ENCODE measurements around the gene NR3C1.

The NR3C1 gene

GRCh38 chr5:143399616-143400540 lies 3.6 kb downstream of the NR3C1 start:
- FAIRE-seq (peak; percentile 28), DNase-seq (ENCODE audit: insufficient read length, low spot score) (no peak)

GRCh38 chr5:143398451-143399237 lies 4.8 kb downstream of the NR3C1 start:
- DNase-seq (ENCODE audit: insufficient read length, low spot score) (no peak), FAIRE-seq (peak; percentile 44)

GRCh38 chr5:143398053-143398355 lies 5.5 kb downstream of the NR3C1 start:
- DNase-seq (ENCODE audit: insufficient read length, low spot score), result no peak

GRCh38 chr5:143397302-143398052 lies 6.0 kb downstream of the NR3C1 start:
- FAIRE-seq, result peak; percentile 49
- no peak for DNase-seq (ENCODE audit: insufficient read length, low spot score)

More at GRCh38 chr5:143398053-143398355, 5.5 kb downstream of the NR3C1 start:
- FAIRE-seq, result no peak

GRCh38 chr5:143396353-143396940 lies 7.0 kb downstream of the NR3C1 start:
- peak; percentile 66 for FAIRE-seq
- no peak for DNase-seq (ENCODE audit: insufficient read length, low spot score)

- FAIRE-seq, result peak; percentile 42
- no peak for DNase-seq (ENCODE audit: insufficient read length, low spot score)
These were observed 7.7 kb downstream of the NR3C1 start for GRCh38 chr5:143395638-143396352.

- FAIRE-seq (no peak), DNase-seq (ENCODE audit: insufficient read length, low spot score) (no peak)
These were observed 10.0 kb downstream of the NR3C1 start for GRCh38 chr5:143393524-143393923.

GRCh38 chr5:143390941-143391340 lies 12.5 kb downstream of the NR3C1 start:
- no peak for FAIRE-seq

GRCh38 chr5:143390258-143390657 lies 13.2 kb downstream of the NR3C1 start:
- DNase-seq (ENCODE audit: insufficient read length, low spot score), result no peak
- no peak for FAIRE-seq

More at GRCh38 chr5:143390941-143391340, 12.5 kb downstream of the NR3C1 start:
- no peak for DNase-seq (ENCODE audit: insufficient read length, low spot score)

GRCh38 chr5:143386725-143387124 lies 16.8 kb downstream of the NR3C1 start:
- DNase-seq (ENCODE audit: insufficient read length, low spot score) (no peak), FAIRE-seq (no peak)

- DNase-seq (ENCODE audit: insufficient read length, low spot score) (no peak), FAIRE-seq (no peak)
These were observed 18.4 kb downstream of the NR3C1 start for GRCh38 chr5:143384865-143385657.

- DNase-seq (ENCODE audit: insufficient read length, low spot score) (no peak), FAIRE-seq (no peak)
These were observed 19.5 kb downstream of the NR3C1 start for GRCh38 chr5:143383988-143384387.

- FAIRE-seq (no peak), DNase-seq (ENCODE audit: insufficient read length, low spot score) (no peak)
These were observed 23.9 kb downstream of the NR3C1 start for GRCh38 chr5:143379606-143380005.

GRCh38 chr5:143376911-143377813 lies 26.3 kb downstream of the NR3C1 start:
- FAIRE-seq, result no peak
- DNase-seq (ENCODE audit: insufficient read length, low spot score), result no peak

- FAIRE-seq (no peak), DNase-seq (ENCODE audit: insufficient read length, low spot score) (no peak)
These were observed 27.2 kb downstream of the NR3C1 start for GRCh38 chr5:143376195-143376779.

- no peak for FAIRE-seq
These were observed 28.8 kb downstream of the NR3C1 start for GRCh38 chr5:143374496-143375217.

GRCh38 chr5:143373076-143373475 lies 30.4 kb downstream of the NR3C1 start:
- no peak for FAIRE-seq
- DNase-seq (ENCODE audit: insufficient read length, low spot score), result no peak

More at GRCh38 chr5:143374496-143375217, 28.8 kb downstream of the NR3C1 start:
- DNase-seq (ENCODE audit: insufficient read length, low spot score), result no peak
